ENCODE results near the gene CNTNAP1.

The CNTNAP1 gene

GRCh38 chr17:42670789-42671657 is 11.3 kb upstream of the CNTNAP1 start:
- no peak for DNase-seq (ENCODE audit: low spot score)

DNA sequence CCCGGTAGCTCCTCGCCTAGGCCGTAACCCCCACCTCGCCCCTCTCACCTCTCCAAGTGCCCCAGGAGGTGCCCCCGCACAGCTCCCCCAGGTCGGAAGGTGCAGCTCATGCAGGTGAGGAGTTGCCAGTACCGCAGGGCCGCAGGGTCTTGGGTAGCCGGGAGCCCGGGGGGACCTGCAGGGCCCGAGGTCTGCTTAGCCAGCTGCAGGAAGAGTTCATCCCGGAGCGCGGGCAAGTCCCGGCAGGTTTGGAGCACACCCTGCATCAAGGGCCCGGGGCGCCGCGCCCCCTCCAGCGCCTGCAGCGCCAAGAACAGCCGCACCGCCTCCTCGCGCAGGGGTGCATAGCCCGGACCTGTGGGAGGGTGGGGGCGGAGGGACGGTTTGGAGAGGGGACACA is 10.3 kb upstream of the CNTNAP1 start:
- no peak for DNase-seq (ENCODE audit: low spot score)

DNA sequence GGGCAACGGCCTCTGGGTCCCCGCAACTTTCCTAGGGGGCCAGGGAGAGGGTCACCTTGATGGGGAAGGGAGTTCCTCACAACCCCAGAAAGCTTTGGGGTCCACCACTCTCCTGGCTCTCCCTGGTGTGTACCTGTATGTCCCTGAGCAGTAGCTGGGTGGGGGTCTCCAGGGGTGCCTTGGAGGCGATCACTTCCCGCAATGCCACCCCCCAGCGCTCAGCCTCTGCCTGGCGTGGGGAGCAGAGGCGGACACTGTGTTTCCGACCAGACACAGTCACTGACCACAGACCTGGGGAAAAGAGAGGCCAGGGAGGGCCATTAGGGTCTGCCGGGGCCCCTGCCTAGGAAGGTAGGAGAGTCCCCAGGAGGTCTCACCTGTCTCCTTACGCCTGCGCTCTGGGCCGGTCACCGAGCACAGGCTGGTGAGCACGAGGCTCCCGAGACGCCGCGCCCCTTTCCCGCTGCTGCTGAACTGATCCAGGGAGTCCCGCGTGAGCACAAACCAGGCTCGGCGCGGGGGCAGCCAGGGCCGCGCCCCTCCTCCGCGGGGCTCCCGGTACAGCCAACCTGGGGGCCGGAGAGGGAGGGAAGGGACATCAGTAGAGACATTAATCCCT is 9.0 kb upstream of the CNTNAP1 start:
- DNase-seq (ENCODE audit: low spot score): no peak

DNA sequence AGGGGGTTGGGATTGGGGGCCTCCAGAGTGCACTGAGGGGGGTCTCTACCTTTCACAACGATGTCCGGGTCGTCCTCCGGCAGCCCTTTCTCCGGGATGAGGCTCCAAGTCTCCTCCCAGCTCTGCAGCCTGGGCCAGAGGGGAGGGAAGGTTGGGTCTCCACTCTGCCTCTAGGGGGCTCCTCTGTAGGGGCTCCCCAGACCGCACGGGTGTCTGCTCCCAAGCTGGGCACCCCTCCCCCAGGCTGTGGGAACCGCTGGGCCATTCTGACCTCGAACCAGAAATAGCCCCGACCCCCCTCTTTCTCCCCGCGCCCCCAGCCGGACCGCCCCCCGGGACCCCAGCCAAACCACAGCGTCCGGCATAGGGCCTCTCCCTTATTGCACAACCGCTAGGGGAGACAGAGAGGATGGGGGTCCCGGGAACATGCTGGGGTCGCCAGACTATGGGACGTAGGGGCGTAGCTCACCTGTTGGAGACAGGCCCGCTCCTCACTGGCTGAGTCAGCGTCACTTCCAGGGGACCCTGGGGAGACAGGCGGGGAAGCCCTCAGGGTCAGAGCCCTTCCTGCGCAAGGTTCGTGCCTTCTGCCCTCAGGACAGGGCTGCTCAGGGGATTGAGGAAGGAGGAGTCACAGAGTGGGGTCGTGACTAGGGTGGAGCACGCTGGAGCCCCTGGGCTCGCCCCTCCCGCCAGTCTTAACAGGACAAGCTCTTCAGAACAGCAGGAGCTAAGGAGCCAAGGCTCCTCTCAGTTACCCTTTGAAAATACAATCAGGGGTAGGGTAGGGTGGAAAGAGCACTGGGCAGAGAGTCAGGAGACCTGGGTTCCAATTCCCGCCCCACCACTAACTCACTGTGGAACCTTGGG is 8.2 kb upstream of the CNTNAP1 start:
- DNase-seq (ENCODE audit: low spot score): no peak

- no peak for DNase-seq (ENCODE audit: low spot score)
Observed at GRCh38 chr17:42674755-42675347, 7.5 kb upstream of the CNTNAP1 start.

GRCh38 chr17:42675348-42675964 is 6.9 kb upstream of the CNTNAP1 start:
- DNase-seq (ENCODE audit: low spot score): no peak

- no peak for DNase-seq (ENCODE audit: low spot score)
Observed at GRCh38 chr17:42675965-42676423, 6.3 kb upstream of the CNTNAP1 start.

- no peak for DNase-seq (ENCODE audit: low spot score)
Observed at GRCh38 chr17:42676424-42677011, 5.8 kb upstream of the CNTNAP1 start, which contains the start of gene PLEKHH3. PLEKHH3 (minus strand) TSS chr17:42676994; CDS start chr17:42676563, 431 bp downstream.

GRCh38 chr17:42677012-42677857 is 5.1 kb upstream of the CNTNAP1 start:
- DNase-seq (ENCODE audit: low spot score): peak; percentile 99

GRCh38 chr17:42677921-42678781 is 4.2 kb upstream of the CNTNAP1 start:
- peak; percentile 84 for DNase-seq (ENCODE audit: low spot score)

DNA sequence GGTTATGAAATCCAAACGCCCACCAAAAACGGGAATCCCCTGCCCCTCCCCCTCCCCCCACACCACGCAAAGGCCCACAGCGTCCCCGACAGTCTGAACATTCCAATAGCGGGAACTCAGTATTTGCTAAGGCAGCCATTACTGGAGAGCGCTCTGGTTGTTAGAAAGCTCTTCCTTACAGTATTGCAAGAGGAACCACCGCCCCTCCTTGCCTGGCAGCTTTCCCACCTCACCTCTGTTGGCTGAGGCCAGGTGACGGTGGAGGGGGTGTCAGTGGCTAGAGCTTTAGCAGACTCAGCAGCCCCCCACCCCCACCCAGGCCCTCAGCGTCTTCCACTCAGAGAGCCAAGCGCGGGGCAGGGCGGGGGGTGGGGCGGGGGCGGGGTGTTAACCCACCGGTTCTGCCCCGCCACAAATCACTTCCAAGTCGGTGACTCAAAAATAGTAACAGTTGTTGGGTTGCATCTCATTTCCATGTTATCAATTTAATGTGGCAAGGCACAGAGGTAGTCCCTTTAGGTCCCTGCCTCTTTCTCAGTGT is 3.3 kb upstream of the CNTNAP1 start:
- no peak for DNase-seq (ENCODE audit: low spot score)

DNA sequence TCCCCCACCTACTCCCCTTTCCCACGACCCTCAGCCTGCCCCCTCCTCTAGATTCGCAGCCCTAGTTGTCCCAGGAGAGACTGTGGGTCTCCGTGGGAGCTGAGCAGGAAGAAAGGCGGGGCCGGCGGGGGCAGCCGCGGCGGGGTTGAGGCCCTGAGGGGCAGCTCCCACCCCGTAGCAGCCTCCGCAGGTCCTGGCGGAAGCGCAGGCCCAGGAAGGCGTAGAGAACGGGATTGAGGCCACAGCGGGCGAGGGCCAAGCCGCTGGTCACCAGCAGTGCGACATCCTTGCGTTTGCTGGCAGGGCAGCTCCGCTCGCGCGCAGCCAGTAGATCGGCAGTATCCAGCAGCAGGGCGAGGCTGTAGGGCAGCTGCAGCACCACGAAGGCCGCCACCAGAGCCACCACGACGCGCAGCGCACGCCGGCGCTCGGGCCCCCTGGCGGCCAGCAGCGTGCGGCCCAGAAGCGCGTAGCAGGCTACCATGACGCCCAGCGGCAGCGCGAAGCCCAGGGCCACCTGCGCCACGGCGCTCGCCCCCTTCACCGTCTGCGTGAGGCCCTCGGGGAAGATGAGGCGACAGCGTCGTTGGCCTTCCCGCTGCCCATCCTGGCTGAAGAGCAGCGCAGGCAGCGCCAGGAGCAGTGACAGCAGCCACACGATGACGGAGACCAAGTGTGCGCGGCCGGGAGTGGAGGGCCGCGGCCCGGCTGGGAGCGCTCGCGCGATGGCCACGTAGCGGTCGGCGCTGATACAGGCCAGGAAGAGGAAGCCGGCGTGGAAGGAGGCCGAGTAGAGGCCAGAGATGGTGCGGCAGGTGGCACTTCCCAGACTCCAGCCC is 2.6 kb upstream of the CNTNAP1 start:
- peak; percentile 78 for DNase-seq (ENCODE audit: low spot score)

DNA sequence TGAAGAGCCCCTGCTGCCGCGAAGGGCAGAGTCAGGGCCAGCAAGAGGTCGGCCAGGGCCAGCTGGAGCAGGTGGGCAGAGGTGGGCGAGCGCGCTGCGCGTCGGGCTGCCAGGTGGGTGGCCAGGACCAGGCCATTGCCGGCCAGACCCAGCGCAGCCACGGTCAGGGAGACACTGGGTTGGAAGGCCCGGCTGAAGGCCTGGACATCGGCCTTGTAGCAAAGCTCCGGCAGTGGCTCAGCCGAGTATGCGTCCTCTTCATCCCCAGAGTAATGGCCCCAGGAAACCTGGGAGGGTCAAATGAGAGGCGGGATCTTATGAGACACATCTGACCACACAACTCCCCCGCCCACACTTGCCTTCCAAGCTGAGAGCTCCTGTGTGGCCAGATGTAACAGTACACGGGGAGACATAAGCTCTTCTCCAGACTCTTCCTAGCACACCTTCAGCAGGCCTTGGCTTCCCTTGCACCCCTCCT is 2.0 kb upstream of the CNTNAP1 start:
- no peak for DNase-seq (ENCODE audit: low spot score)

DNA sequence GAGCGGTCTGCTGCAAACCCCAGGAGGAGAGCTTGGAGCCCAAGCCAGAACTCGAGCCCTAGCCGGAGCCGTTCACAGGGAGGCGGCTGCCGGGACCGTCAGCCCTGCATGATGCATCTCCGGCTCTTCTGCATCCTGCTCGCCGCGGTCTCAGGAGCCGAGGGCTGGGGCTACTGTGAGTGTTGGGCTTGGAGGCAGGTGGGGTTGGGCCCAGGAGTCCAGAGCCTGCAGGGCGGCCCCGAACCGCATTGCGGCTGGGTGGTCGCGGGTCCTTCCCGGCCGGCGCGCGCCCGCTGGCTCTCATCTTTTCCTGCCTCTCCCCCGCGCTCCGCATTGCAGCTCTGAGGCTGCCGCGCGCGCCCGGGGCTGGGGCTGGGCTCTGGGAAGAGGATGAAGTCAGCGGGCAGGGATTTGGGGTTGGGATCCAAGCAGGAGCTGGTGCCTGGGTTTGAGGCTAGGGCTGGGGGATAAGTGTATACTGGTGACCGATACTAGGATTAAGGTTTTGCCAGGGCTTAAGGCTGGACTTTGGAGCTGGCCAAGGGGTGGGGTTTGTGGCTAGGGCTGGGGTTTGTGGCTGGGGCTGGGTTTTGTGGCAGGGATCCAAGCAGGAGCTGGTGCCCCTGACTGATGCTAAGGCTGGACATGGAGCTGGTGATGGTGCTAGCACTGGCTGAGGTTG is 532 bp downstream of the CNTNAP1 start:
- peak; percentile 57 for DNase-seq (ENCODE audit: low spot score)

DNA sequence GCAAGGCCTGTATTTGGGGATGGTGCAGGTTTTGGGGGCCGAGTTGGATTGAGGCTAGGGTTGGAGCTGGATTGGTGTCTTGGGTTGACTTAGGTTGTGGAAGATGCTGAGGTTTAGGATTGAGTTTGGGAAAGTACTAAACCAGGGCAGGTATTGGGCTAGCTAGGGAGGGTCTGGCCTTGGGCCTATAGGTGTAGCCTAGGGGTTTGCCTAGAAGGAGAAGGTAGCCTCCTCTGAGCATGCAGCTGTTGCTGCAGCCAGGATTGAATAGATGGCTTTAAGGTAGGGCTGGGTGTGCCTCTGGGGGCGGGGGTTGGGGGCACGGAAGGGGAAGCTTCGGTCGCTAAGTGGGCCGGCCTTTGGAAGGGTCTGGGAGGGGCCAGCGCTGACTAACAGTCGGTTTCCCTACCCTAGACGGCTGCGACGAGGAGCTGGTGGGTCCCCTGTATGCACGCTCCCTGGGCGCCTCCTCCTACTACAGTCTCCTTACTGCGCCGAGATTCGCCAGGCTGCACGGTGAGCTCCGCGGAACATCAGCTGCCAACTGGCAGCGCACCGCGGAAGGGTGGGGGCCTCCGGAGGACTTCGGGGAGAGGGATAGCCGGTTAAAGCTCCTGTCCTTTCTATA is 1.2 kb downstream of the CNTNAP1 start:
- peak; percentile 45 for DNase-seq (ENCODE audit: low spot score)

DNA sequence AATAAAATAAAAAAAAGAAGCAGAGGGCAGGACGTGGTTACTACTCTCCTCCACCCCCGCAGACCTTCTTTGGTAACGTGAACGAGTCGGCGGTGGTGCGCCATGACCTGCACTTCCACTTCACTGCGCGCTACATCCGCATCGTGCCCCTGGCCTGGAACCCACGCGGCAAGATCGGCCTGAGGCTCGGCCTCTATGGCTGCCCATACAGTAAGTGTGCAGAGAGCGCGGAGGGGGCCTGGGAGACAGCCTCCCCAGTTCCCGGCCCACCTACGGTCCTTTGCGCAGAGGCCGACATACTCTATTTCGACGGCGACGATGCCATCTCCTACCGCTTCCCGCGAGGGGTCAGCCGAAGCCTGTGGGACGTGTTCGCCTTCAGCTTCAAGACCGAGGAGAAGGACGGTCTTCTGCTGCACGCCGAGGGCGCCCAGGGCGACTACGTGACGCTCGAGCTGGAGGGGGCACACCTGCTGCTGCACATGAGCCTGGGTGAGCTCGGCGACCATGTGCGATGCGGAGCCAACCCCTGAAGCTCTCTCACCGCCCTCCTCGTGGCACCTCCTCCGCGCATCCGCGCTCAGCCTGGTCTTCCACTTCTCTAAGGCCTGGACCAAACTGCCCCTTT is 2.7 kb downstream of the CNTNAP1 start:
- DNase-seq (ENCODE audit: low spot score): no peak

Data from Ammon's horn (tissue), 1 donor.